ENCODE data around the gene WFDC1. TPM values are rescaled to one million over a fixed set of nuclear protein-coding genes. Genes with fewer than 3 reads are reported as not detected.

The WFDC1 gene
- total RNA-seq, 1 donor from 2014 or later, result 0.34 TPM

DNA sequence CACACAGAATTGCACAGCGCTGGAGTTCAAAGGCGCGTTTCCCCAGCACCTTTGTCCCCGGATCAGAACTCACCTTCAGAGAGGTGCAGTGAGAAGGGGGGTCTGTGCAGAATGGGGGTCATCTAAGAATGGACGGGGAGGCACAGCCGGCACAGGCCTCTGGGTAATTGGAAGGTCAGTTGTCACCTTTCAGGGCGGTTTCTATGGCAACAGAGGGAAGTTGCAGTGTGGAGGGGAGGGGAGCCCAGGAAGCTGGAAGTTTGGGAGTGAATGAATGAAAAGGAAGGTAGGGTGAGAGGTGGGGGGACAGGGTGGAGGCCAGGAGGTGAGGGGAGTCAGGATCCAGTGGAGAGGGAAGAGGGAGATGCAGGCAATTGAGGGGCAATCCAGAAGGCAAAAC lies 42.5 kb upstream of the WFDC1 start:
- Histone ChIP-seq H4K20me1 (ENCODE audit: insufficient read depth, low read length) (no peaks in the 10 kb centered on the region), H3K36me3 (ENCODE audit: insufficient read depth, low read length) (no peaks in the 10 kb centered on the region), H2AFZ (ENCODE audit: low read depth, low read length) (no peak overlapping the region), H3K27me3 (ENCODE audit: insufficient read depth, low read length) (peaks cover 20% of the 10 kb centered on the region), H3K4me1 (ENCODE audit: insufficient read depth, low read length) (no peaks in the 10 kb centered on the region), H3K9ac (ENCODE audit: low read length) (no peak overlapping the region), H3K79me2 (ENCODE audit: insufficient read depth, low read length) (no peaks in the 10 kb centered on the region), H3K27ac (ENCODE audit: low read depth, low read length) (no peak overlapping the region), H3K4me3 (ENCODE audit: insufficient read depth, low read depth, low read length) (no peak overlapping the region), H3K9me3 (ENCODE audit: insufficient read depth, low read depth, low read length) (peaks cover 7% of the 10 kb centered on the region), H3K4me2 (ENCODE audit: low read length) (no peak overlapping the region)
- no peak for TF ChIP-seq EZH2 (IDR thresholded peaks at IDR 0.05; ENCODE audit: insufficient read depth, low read length)
- TF ChIP-seq, protein P1, sequence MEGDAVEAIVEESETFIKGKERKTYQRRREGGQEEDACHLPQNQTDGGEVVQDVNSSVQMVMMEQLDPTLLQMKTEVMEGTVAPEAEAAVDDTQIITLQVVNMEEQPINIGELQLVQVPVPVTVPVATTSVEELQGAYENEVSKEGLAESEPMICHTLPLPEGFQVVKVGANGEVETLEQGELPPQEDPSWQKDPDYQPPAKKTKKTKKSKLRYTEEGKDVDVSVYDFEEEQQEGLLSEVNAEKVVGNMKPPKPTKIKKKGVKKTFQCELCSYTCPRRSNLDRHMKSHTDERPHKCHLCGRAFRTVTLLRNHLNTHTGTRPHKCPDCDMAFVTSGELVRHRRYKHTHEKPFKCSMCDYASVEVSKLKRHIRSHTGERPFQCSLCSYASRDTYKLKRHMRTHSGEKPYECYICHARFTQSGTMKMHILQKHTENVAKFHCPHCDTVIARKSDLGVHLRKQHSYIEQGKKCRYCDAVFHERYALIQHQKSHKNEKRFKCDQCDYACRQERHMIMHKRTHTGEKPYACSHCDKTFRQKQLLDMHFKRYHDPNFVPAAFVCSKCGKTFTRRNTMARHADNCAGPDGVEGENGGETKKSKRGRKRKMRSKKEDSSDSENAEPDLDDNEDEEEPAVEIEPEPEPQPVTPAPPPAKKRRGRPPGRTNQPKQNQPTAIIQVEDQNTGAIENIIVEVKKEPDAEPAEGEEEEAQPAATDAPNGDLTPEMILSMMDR (IDR thresholded peaks at IDR 0.05; ENCODE audit: insufficient read depth, low read depth, low read length), result no peak
- Mint-ChIP-seq H3K27me3 (ENCODE audit: low read depth, unreplicated experiment) (peaks cover 50% of the 10 kb centered on the region), H3K4me1 (ENCODE audit: low read depth, unreplicated experiment) (no peaks in the 10 kb centered on the region), H3K9me3 (ENCODE audit: unreplicated experiment) (peaks cover 9% of the 10 kb centered on the region), H3K4me3 (ENCODE audit: unreplicated experiment) (no peak overlapping the region), H3K36me3 (ENCODE audit: low read depth, unreplicated experiment) (no peaks in the 10 kb centered on the region), H3K27ac (ENCODE audit: unreplicated experiment) (no peak overlapping the region)
- FAIRE-seq (no peak), DNase-seq (ENCODE audit: low read depth) (no peak)

DNA sequence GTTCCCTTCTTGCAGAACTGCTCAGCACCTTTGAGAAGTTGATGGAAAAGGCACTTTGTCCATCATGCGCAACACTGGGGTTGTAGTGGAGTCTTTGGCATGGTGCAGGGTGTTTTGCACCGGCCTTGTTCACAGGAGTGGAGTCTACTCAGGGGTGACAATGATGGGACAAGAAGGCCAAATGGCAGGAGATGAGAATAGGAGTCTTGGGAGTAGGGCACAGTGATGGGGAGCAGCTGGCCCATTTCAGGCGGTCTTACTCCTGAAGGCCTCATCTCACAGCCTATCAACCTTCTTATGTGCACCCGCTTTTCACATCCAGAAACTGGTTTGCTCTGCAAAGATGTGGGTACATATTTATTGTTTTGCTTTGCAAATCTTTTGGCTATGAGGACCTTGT lies 41.5 kb upstream of the WFDC1 start:
- Histone ChIP-seq H3K27me3 (ENCODE audit: insufficient read depth, low read length) (peaks cover 20% of the 10 kb centered on the region), H3K4me1 (ENCODE audit: insufficient read depth, low read length) (no peaks in the 10 kb centered on the region), H3K79me2 (ENCODE audit: insufficient read depth, low read length) (no peaks in the 10 kb centered on the region), H2AFZ (ENCODE audit: low read depth, low read length) (no peak overlapping the region), H3K27ac (ENCODE audit: low read depth, low read length) (no peak overlapping the region), H3K9me3 (ENCODE audit: insufficient read depth, low read depth, low read length) (peaks cover 7% of the 10 kb centered on the region), H4K20me1 (ENCODE audit: insufficient read depth, low read length) (no peaks in the 10 kb centered on the region), H3K9ac (ENCODE audit: low read length) (no peak overlapping the region), H3K36me3 (ENCODE audit: insufficient read depth, low read length) (no peaks in the 10 kb centered on the region), H3K4me3 (ENCODE audit: insufficient read depth, low read depth, low read length) (no peak overlapping the region), H3K4me2 (ENCODE audit: low read length) (no peak overlapping the region)
- no peak overlapping the region for H3K4me3 Mint-ChIP-seq (ENCODE audit: unreplicated experiment)
- H3K9me3 Mint-ChIP-seq (ENCODE audit: unreplicated experiment), result peaks cover 6% of the 10 kb centered on the region
- no peaks in the 10 kb centered on the region for H3K36me3 Mint-ChIP-seq (ENCODE audit: low read depth, unreplicated experiment)
- FAIRE-seq, result no peak
- DNase-seq (ENCODE audit: low read depth), result no peak
- H3K27ac Mint-ChIP-seq (ENCODE audit: unreplicated experiment), result no peak overlapping the region
- no peaks in the 10 kb centered on the region for H3K4me1 Mint-ChIP-seq (ENCODE audit: low read depth, unreplicated experiment)
- H3K27me3 Mint-ChIP-seq (ENCODE audit: low read depth, unreplicated experiment), result peaks cover 55% of the 10 kb centered on the region
- TF ChIP-seq EZH2 (IDR thresholded peaks at IDR 0.05; ENCODE audit: insufficient read depth, low read length), result no peak
- TF ChIP-seq, protein P1 (IDR thresholded peaks at IDR 0.05; ENCODE audit: insufficient read depth, low read depth, low read length), result no peak

DNA sequence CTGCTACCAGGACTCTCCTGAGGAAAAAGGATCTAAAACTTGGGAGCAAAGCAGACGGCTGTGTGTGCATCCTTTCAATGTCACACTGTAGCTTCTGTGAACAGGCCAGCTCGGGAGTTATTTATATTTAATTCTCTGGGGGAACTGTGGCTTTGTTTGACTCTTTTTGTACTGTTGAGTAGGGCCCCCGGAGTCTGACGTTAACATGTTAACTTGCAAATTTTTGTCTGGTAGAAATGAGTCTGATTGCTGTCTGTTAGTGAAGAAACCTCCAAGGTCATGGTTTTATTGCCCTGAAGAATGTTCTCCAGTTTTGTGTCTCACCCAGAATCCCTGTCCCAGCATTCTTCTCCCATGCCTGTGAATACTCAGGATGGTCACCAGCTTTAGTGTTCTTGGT lies 40.6 kb upstream of the WFDC1 start:
- peaks cover 20% of the 10 kb centered on the region for H3K27me3 ChIP-seq (ENCODE audit: insufficient read depth, low read length)

More for the DNA sequence above, 40.6 kb upstream of the WFDC1 start:
- TF ChIP-seq, protein P1 (IDR thresholded peaks at IDR 0.05; ENCODE audit: insufficient read depth, low read depth, low read length), result no peak
- no peak for TF ChIP-seq EZH2 (IDR thresholded peaks at IDR 0.05; ENCODE audit: insufficient read depth, low read length)
- no peak overlapping the region for H3K27ac ChIP-seq (ENCODE audit: low read depth, low read length)
- H3K36me3 ChIP-seq (ENCODE audit: insufficient read depth, low read length), result no peaks in the 10 kb centered on the region
- FAIRE-seq (no peak), DNase-seq (ENCODE audit: low read depth) (no peak)
- peaks cover 61% of the 10 kb centered on the region for H3K27me3 Mint-ChIP-seq (ENCODE audit: low read depth, unreplicated experiment)
- H4K20me1 ChIP-seq (ENCODE audit: insufficient read depth, low read length), result no peaks in the 10 kb centered on the region
- peaks cover 7% of the 10 kb centered on the region for H3K9me3 ChIP-seq (ENCODE audit: insufficient read depth, low read depth, low read length)
- no peak overlapping the region for H3K9ac ChIP-seq (ENCODE audit: low read length)
- no peaks in the 10 kb centered on the region for H3K36me3 Mint-ChIP-seq (ENCODE audit: low read depth, unreplicated experiment)
- H3K4me3 Mint-ChIP-seq (ENCODE audit: unreplicated experiment), result no peak overlapping the region
- no peak overlapping the region for H3K27ac Mint-ChIP-seq (ENCODE audit: unreplicated experiment)
- no peaks in the 10 kb centered on the region for H3K4me1 ChIP-seq (ENCODE audit: insufficient read depth, low read length)
- no peak overlapping the region for H2AFZ ChIP-seq (ENCODE audit: low read depth, low read length)
- H3K4me1 Mint-ChIP-seq (ENCODE audit: low read depth, unreplicated experiment), result no peaks in the 10 kb centered on the region
- no peaks in the 10 kb centered on the region for H3K79me2 ChIP-seq (ENCODE audit: insufficient read depth, low read length)
- H3K9me3 Mint-ChIP-seq (ENCODE audit: unreplicated experiment), result peaks cover 6% of the 10 kb centered on the region
- no peak overlapping the region for H3K4me3 ChIP-seq (ENCODE audit: insufficient read depth, low read depth, low read length)
- no peak overlapping the region for H3K4me2 ChIP-seq (ENCODE audit: low read length)

Measured in astrocyte (in vitro differentiated cells and primary cell).